ENCODE measurements around the gene FSTL4.

The FSTL4 gene

GRCh38 chr5:133635051-133635450 lies 22.7 kb upstream of the FSTL4 start:
- H3K9me3 Mint-ChIP-seq: no peaks in the 10 kb centered on the region
- H3K4me3 Mint-ChIP-seq: no peak overlapping the region
- H3K4me1 Mint-ChIP-seq (ENCODE audit: low read depth): no peaks in the 10 kb centered on the region
- H3K27ac Mint-ChIP-seq: no peak overlapping the region
- peaks cover 15% of the 10 kb centered on the region for H3K27me3 Mint-ChIP-seq (ENCODE audit: low read depth)
- no peaks in the 10 kb centered on the region for H3K36me3 Mint-ChIP-seq (ENCODE audit: low read depth)

- H3K9me3 Mint-ChIP-seq: no peaks in the 10 kb centered on the region
- no peaks in the 10 kb centered on the region for H3K36me3 Mint-ChIP-seq (ENCODE audit: low read depth)
- no peaks in the 10 kb centered on the region for H3K4me1 Mint-ChIP-seq (ENCODE audit: low read depth)
- H3K27ac Mint-ChIP-seq: no peak overlapping the region
- no peak overlapping the region for H3K4me3 Mint-ChIP-seq
- H3K27me3 Mint-ChIP-seq (ENCODE audit: low read depth): peaks cover 46% of the 10 kb centered on the region
Observed at GRCh38 chr5:133627180-133627579, 14.8 kb upstream of the FSTL4 start.

DNA sequence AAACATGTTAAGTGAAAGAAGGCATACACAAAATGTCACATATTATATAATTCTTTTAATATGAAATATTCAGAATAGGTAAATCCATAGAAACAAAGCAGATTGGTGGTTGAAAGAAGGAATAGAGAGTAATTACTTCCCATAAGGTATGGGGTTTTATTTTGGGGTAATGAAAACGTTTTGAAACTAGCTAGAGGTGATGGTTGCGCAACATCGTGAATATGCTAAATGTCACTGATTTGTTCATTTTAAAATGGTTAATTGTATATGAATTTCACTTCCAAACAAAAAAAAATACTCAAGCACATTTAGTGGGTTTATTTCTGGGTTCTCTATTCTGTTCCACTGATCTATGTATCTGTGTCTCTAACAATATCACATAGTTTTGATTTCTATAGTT lies 12.0 kb upstream of the FSTL4 start:
- Mint-ChIP-seq H3K4me1 (ENCODE audit: low read depth) (no peaks in the 10 kb centered on the region), H3K36me3 (ENCODE audit: low read depth) (no peaks in the 10 kb centered on the region), H3K4me3 (no peak overlapping the region), H3K27me3 (ENCODE audit: low read depth) (peaks cover 40% of the 10 kb centered on the region), H3K27ac (no peak overlapping the region), H3K9me3 (no peaks in the 10 kb centered on the region)

DNA sequence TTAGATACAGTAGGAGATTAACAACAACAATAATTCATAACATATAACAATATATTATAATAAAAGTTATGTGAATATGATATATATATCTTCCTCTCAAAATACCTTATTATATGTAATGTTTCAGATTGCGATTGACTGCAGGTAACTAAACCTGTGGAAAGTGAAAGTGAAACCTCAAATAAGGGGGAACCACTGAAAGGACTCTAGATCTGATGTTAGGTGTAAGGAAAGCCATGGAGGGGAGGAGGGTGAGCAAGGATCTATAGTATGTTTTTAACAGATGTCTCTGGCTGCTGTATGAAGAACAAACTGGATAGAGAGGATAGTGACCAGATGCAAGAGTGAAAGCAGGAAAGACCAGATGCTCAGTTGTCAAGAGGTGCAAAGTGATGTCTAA lies 5.8 kb upstream of the FSTL4 start:
- peaks cover 4% of the 10 kb centered on the region for H3K4me1 Mint-ChIP-seq (ENCODE audit: low read depth)
- no peaks in the 10 kb centered on the region for H3K9me3 Mint-ChIP-seq
- no peaks in the 10 kb centered on the region for H3K36me3 Mint-ChIP-seq (ENCODE audit: low read depth)
- H3K27me3 Mint-ChIP-seq (ENCODE audit: low read depth): peaks cover 52% of the 10 kb centered on the region
- H3K4me3 Mint-ChIP-seq: peak overlapping the region; percentile 54
- no peak overlapping the region for H3K27ac Mint-ChIP-seq

DNA sequence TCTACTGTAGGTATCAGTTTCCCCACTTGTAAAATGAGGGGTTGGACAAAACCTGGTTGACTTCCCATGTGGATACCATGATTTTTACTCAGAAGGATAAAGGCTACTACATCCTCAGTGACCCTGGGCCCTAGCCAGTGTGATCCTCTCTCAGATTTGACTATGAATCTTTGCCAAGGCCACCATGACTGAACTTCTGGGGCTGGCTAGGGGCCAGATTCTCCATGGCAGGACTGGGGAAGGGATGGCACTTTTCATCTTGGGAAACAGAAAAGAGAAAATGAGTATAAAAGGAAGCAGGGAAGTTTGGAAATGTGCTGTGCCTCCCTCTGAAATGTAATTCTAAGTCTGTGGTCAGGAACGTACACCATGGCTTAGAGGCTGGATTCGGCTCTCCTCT lies 1.4 kb upstream of the FSTL4 start:
- Mint-ChIP-seq H3K27ac (no peak overlapping the region), H3K36me3 (ENCODE audit: low read depth) (no peaks in the 10 kb centered on the region), H3K9me3 (no peaks in the 10 kb centered on the region), H3K27me3 (ENCODE audit: low read depth) (peaks cover 63% of the 10 kb centered on the region), H3K4me3 (no peak overlapping the region), H3K4me1 (ENCODE audit: low read depth) (peaks cover 7% of the 10 kb centered on the region)

GRCh38 chr5:133613184-133613583 lies 843 bp upstream of the FSTL4 start:
- peak overlapping the region; percentile 73 for H3K4me3 Mint-ChIP-seq
- H3K9me3 Mint-ChIP-seq: no peaks in the 10 kb centered on the region
- H3K4me1 Mint-ChIP-seq (ENCODE audit: low read depth): peaks cover 4% of the 10 kb centered on the region
- no peaks in the 10 kb centered on the region for H3K36me3 Mint-ChIP-seq (ENCODE audit: low read depth)
- peaks cover 65% of the 10 kb centered on the region for H3K27me3 Mint-ChIP-seq (ENCODE audit: low read depth)
- H3K27ac Mint-ChIP-seq: no peak overlapping the region

DNA sequence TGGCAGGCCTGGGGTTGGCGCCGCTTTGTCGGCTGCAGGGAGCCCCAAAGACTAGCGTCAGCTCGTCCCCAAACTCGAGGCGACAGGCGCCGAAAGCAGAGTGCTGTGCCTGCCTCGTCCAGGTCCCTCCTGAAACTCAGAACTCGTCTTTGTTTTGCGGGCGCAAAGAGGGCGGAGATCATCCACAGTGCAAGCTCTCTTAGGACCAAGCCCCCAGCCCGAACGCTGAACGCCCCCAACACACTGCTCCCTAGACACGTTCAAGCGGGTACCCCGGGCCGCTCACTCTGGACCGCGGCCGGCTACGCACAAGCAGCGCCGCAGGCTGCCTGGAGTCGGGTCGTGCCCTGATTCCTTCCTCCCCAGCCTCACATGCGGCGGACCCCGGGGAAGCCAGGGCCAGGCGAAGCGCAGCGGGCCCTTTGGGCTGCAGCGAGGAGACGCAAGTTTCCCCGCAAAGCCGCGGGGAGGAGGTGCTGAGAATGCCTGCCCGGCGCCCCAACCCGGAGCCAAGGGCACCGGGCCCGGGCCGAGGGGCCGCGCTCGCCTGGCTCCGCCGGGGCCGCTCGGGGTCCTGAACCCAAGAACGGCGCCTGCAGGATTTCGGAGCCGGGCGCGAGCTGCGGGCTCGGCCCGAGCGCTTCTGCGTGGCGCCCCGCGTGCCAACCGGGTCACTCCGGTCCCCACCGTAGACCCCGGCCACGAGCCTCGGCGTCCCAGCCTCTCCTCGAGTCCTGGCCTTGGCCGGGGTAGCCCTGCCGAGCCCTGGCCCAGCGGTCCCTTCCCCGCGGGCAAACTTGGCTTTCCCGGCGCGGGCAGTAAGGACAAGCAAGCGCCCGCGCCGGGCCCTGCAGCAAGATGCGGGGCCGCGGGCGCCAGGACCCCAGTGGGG lies 738 bp downstream of the FSTL4 start:
- no peak overlapping the region for H3K27ac Mint-ChIP-seq
- H3K4me3 Mint-ChIP-seq: no peak overlapping the region
- H3K27me3 Mint-ChIP-seq (ENCODE audit: low read depth): peaks cover 70% of the 10 kb centered on the region
- H3K36me3 Mint-ChIP-seq (ENCODE audit: low read depth): no peaks in the 10 kb centered on the region
- H3K9me3 Mint-ChIP-seq: no peaks in the 10 kb centered on the region
- H3K4me1 Mint-ChIP-seq (ENCODE audit: low read depth): peaks cover 3% of the 10 kb centered on the region

DNA sequence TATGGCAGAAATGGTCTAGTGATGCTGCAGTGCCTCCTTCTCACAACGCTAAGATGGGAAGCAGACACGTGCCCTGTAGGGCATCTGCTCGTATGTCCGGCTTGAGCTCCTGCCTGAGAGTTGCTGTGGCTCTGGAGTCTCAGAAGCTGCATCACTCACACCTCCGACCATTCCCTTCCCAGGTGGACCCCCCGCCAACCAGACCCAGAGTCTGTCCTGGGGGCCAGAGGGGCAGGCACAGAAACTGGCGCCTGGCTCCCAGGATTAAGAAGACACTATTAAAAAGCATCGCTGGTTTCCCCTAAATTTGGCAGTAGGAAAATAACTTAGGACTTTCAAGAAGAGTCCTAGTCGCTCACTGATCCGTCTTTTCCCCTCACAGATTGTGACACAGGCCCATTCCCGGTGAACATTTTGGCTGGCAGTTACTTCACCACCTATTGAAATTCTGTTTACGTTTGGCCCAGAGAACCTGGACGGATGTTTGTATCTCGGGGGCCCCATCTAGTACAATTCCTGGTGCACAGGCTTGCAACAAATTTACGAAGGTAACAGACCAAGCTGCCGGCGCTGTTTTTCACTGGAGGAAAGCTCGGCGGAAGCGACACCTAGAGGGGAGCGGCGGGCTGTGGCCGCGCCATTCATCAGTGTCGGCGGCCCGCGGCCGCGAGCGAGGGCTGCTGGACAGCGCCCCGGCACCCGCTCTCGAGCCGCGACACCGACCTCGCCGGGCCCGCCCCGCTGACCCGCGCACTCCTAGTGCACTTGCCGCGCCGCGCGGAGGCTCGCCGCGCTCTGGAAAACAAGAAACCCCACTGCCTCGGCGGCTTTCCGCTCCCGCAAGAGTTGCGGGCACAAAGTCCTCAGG lies 1.6 kb downstream of the FSTL4 start:
- Mint-ChIP-seq H3K4me1 (ENCODE audit: low read depth) (peaks cover 3% of the 10 kb centered on the region), H3K27me3 (ENCODE audit: low read depth) (peaks cover 68% of the 10 kb centered on the region), H3K9me3 (no peaks in the 10 kb centered on the region), H3K4me3 (no peak overlapping the region), H3K27ac (no peak overlapping the region), H3K36me3 (ENCODE audit: low read depth) (no peaks in the 10 kb centered on the region)

- no peaks in the 10 kb centered on the region for H3K36me3 Mint-ChIP-seq (ENCODE audit: low read depth)
- peaks cover 52% of the 10 kb centered on the region for H3K27me3 Mint-ChIP-seq (ENCODE audit: low read depth)
- H3K9me3 Mint-ChIP-seq: no peaks in the 10 kb centered on the region
- H3K4me3 Mint-ChIP-seq: no peak overlapping the region
- H3K27ac Mint-ChIP-seq: no peak overlapping the region
- no peaks in the 10 kb centered on the region for H3K4me1 Mint-ChIP-seq (ENCODE audit: low read depth)
Observed at GRCh38 chr5:133607451-133607850, 4.9 kb downstream of the FSTL4 start.

DNA sequence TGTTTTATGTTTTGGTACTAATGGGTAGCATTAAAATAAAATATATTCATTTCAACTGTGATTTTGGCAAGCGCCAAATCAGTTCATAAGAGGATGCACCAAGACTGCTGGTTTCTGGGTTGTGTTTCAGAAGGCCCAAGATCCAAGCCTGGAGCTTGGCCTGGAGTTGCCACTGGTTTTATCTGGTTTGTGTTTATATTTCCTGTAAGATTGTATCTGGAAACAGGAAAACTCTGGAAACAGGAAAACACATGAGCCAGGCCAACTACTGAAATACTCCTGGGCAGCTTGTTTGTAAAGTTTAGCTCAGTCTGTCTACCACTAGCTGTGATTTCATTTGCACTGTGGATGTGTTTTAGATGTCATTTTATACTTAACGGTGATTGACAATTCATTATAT lies 5.5 kb downstream of the FSTL4 start:
- H3K27me3 Mint-ChIP-seq (ENCODE audit: low read depth): peaks cover 58% of the 10 kb centered on the region
- H3K4me3 Mint-ChIP-seq: no peak overlapping the region
- no peaks in the 10 kb centered on the region for H3K4me1 Mint-ChIP-seq (ENCODE audit: low read depth)
- H3K36me3 Mint-ChIP-seq (ENCODE audit: low read depth): no peaks in the 10 kb centered on the region
- H3K27ac Mint-ChIP-seq: no peak overlapping the region
- H3K9me3 Mint-ChIP-seq: no peaks in the 10 kb centered on the region

- H3K4me3 Mint-ChIP-seq: no peak overlapping the region
- H3K27ac Mint-ChIP-seq: no peak overlapping the region
- no peaks in the 10 kb centered on the region for H3K9me3 Mint-ChIP-seq
- H3K36me3 Mint-ChIP-seq (ENCODE audit: low read depth): no peaks in the 10 kb centered on the region
- peaks cover 56% of the 10 kb centered on the region for H3K27me3 Mint-ChIP-seq (ENCODE audit: low read depth)
- H3K4me1 Mint-ChIP-seq (ENCODE audit: low read depth): no peaks in the 10 kb centered on the region
Observed at GRCh38 chr5:133605323-133605722, 7.0 kb downstream of the FSTL4 start.

- Mint-ChIP-seq H3K36me3 (ENCODE audit: low read depth) (no peaks in the 10 kb centered on the region), H3K4me3 (no peak overlapping the region), H3K9me3 (no peaks in the 10 kb centered on the region), H3K27me3 (ENCODE audit: low read depth) (peaks cover 40% of the 10 kb centered on the region), H3K4me1 (ENCODE audit: low read depth) (no peaks in the 10 kb centered on the region), H3K27ac (no peak overlapping the region)
Observed at GRCh38 chr5:133603711-133604110, 8.6 kb downstream of the FSTL4 start.

- Mint-ChIP-seq H3K4me3 (no peak overlapping the region), H3K27me3 (ENCODE audit: low read depth) (peaks cover 32% of the 10 kb centered on the region), H3K4me1 (ENCODE audit: low read depth) (no peaks in the 10 kb centered on the region), H3K9me3 (no peaks in the 10 kb centered on the region), H3K27ac (no peak overlapping the region), H3K36me3 (ENCODE audit: low read depth) (no peaks in the 10 kb centered on the region)
Observed at GRCh38 chr5:133602835-133603380, 9.4 kb downstream of the FSTL4 start.

- Mint-ChIP-seq H3K4me3 (no peak overlapping the region), H3K36me3 (ENCODE audit: low read depth) (no peaks in the 10 kb centered on the region), H3K27ac (no peak overlapping the region), H3K4me1 (ENCODE audit: low read depth) (no peaks in the 10 kb centered on the region), H3K9me3 (no peaks in the 10 kb centered on the region), H3K27me3 (ENCODE audit: low read depth) (peaks cover 25% of the 10 kb centered on the region)
Observed at GRCh38 chr5:133599600-133599999, 12.7 kb downstream of the FSTL4 start.

DNA sequence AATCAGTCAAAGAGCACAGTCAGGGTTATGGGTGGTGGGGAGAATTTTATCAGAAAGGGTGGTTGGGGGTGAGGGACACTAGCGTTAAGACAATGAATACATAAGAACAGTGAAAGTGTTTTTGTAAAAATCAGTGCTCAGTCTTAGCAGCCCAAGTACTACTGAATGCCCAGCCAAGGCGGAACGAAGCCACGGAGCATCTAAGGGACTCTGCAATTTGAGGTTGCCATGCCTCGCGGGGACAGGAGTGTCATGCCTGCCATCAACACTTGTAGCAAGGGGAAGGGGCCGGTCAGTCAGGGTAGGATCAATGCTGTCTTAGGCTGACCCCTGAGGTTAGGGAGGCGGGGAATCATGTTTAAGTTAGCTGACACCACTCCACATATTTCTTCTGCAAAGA lies 13.3 kb downstream of the FSTL4 start:
- H3K4me1 Mint-ChIP-seq (ENCODE audit: low read depth): no peaks in the 10 kb centered on the region
- H3K27me3 Mint-ChIP-seq (ENCODE audit: low read depth): peaks cover 20% of the 10 kb centered on the region
- H3K27ac Mint-ChIP-seq: no peak overlapping the region
- no peaks in the 10 kb centered on the region for H3K9me3 Mint-ChIP-seq
- H3K36me3 Mint-ChIP-seq (ENCODE audit: low read depth): no peaks in the 10 kb centered on the region
- no peak overlapping the region for H3K4me3 Mint-ChIP-seq

Measured in T-helper 1 cell treated with Interleukin-12 subunit alpha and Interleukin-12 subunit beta and Interleukin-4 antibody, amounts not matched to agents 30 μg/mL and 1 μg/mL, for 36 hours (primary cell).